ENCODE measurements around the gene RPRML.
"Not testable (repeated sequence)": the region's sequence is repeated elsewhere in the genome, so short reads cannot be mapped to it uniquely, and the experiment has no call there.

Gene RPRML

GRCh38 chr17:46976626-46977270 is 2.3 kb downstream of the RPRML start:
- DNase-seq (ENCODE audit: low spot score), result no peak

DNA sequence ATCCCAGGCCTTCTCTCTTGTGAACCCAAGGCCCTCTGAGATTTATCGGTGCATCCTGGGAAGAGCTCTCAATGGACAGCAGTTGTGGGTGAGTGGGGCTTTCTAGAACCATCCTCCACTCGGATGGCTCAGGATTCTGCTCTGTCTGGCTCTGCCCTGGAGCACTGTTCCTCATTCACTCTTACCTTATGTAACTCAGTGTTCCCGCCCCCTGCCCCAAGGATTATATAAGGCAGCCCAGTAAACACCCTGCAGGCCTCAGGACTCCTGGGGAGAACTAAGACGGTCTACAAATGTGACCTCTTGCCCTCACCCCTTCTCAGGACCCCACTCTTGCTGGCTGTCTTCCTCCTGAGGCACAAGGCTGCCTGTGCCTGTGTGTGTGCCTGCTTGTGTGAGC is 3.8 kb downstream of the RPRML start:
- no peak for DNase-seq (ENCODE audit: low spot score)

GRCh38 chr17:46974086-46974485 is 5.0 kb downstream of the RPRML start:
- no peak for DNase-seq (ENCODE audit: low spot score)

GRCh38 chr17:46972346-46972745 is 6.7 kb downstream of the RPRML start:
- no peak for DNase-seq (ENCODE audit: low spot score)

- DNase-seq (ENCODE audit: low spot score), result no peak
These were observed 7.3 kb downstream of the RPRML start for GRCh38 chr17:46971647-46972300.

DNA sequence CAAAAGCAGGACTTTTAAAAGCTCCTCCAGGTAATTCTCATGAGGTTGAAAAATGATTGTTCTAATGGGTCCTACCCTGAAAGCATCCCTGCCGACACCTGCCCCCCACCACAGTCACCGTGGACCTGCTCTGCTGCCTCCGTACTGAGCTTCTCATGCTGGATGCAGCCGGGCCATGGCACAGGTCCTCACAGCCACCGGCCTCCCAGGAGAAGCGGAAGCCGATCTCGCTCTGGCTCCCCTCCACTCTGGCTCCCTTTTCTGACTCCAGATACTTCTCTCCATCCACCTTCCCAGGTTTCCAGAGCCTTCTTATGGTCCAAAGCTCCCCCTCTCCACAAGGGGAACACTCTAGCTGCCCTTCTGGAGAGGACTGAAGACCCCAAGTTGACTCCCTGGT is 10.2 kb downstream of the RPRML start:
- DNase-seq (ENCODE audit: low spot score), result no peak

GRCh38 chr17:46968224-46968834 is 10.7 kb downstream of the RPRML start:
- no peak for DNase-seq (ENCODE audit: low spot score)

GRCh38 chr17:46964315-46965265 is 14.5 kb downstream of the RPRML start:
- peak; percentile 47 for DNase-seq (ENCODE audit: low spot score)

DNA sequence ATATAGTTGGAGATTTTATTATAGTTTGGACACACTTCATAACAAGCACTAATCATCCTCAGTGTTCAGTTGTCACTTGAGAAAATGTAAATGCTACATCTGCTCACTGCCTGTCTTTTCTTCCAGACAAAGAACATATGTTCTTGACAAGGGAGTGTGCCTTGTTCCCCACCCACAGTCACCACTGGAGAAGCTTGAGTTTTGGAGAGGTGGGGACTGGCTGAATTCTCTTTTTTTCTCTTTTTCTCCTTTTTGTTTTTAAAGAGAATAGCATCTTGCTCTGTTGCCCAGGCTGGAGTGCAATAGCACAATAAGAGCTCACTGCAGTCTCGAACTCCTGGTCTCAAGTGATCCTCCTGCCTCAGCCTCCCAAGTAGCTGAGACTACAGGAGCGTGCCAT is 15.5 kb downstream of the RPRML start:
- DNase-seq (ENCODE audit: low spot score), result no peak

- peak; percentile 53 for DNase-seq (ENCODE audit: low spot score)
These were observed 16.7 kb downstream of the RPRML start for GRCh38 chr17:46962374-46962790.

- no peak for DNase-seq (ENCODE audit: low spot score)
These were observed 18.9 kb downstream of the RPRML start for GRCh38 chr17:46960152-46960551.

DNA sequence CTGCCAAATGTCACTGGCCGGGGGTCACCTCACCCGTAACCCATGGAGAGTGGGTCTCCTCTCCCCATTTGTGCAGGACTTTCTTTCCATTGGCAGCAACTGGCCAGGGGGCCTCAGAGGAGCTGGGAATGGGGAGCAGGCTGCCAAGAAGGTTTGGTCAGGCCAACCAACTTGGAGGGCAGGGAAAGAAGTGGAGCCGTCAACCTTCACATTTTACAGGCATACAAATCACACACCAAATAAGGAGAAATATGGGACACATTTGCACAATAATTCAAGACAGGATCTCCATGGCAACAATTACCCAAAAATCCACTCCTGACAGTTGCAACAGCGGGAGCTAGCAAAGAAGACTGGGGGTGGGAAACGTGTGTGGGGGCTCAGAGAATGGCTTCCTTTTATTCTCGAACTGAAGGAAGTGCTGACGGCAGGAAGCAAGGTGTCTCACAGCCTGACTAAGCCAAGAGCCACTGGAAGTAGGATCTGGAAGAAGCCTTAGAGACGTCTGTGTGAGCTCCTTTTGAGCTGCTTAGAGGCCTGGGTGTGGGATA is 20.9 kb downstream of the RPRML start:
- DNase-seq (ENCODE audit: low spot score), result no peak

- DNase-seq (ENCODE audit: low spot score), result not testable (repeated sequence)
These were observed 25.9 kb downstream of the RPRML start for GRCh38 chr17:46953191-46953590.

DNA sequence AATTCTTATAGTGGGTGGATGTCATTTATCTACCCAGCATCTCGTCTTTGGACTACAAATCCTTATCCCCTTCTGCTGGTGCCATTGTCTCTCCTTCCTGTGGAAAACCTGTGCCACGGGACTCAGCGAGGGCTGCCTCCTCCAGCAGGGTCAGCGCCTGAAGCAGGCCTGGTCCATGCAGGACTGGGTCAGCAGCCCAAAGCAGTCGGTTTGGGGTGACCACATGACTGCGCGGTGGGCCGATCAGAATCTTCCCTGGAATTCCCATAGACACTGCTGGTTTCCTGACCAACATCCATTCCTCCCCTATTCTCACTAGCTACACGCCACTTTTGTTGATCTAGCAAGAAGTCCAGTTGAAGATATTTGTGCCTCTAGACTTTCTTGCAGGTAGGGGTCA is 26.9 kb downstream of the RPRML start:
- no peak for DNase-seq (ENCODE audit: low spot score)

DNA sequence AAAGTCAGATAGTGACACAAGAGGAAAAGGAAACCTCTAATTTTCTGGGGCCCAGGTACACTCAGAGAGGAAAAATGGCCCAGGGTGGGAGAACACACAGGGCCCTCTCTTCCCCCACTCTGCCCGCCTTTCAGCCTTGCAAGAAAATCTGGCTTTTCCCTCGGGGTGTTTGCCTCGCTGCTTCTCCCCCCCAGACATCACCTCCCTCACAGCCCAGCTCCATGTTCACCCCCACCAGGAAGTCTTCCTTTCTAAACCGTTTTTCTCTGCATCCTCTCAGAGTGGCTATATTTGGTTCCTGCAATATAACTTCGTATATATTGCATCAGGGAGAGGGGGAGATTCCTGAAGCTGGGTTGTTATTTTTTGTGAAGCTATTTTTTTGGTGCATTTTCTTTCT is 27.3 kb downstream of the RPRML start:
- no peak for DNase-seq (ENCODE audit: low spot score)

DNA sequence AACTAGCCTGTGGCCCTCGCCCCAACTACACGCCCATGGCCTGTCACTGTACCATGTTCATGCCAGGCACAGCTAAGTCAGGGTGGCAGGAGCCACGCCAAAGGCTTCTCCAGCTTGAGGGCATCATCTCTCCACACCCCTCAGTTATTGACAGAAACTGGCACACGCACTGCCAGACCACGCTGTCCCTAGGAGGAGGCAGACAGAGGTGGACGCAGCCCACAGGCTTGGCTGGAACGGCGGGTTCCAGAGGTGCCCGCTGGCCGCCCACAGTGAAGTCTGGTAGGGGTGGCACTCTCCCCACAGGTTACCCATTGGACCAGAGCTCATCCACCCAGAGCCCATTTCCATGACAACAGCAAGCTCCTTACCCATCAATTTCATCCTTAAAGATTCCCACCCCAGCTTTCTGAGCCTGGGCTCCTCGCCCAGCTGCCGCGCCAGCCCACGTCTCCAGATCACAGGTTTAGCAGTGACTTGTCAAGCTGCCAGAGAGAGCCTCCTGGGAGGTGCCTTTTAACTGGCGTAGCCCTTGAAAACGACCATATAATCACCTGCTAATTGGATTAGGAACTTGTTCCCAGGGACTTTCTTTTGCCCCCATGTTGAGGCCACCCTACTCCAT is 27.9 kb downstream of the RPRML start:
- no peak for DNase-seq (ENCODE audit: low spot score)

DNA sequence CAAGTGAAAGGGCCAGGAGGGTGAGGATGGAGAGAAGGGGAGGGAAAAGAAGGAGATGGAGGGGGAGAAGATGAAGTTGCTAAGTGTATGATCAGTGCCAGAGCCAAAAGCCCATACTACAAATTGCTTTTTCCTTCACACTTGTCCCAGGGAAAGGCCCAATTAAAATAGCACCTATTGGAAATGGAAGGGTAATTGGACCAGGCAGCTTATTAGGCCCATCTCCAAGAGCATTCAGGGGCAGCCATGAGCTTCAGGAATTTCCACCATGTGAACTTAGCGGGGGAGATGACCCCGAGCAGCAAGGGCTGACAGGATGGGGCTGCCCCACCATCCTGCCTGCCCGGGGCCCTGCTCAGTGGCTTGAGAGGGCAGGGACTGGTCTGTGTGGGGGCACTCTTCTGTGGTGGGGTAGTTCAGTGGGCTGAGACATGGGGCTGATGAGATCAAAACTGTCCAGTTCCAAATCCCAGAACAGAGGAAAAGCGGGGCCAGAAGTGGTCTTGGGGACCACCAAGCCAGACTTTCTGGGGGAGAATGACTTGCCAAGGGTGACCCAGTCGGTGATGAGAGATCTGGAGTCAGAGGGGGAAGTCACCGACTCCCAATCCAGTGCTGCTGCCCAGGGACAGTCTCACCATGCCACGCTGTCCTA is 28.6 kb downstream of the RPRML start:
- DNase-seq (ENCODE audit: low spot score), result no peak

GRCh38 chr17:46949291-46950174 is 29.5 kb downstream of the RPRML start:
- no peak for DNase-seq (ENCODE audit: low spot score)

DNA sequence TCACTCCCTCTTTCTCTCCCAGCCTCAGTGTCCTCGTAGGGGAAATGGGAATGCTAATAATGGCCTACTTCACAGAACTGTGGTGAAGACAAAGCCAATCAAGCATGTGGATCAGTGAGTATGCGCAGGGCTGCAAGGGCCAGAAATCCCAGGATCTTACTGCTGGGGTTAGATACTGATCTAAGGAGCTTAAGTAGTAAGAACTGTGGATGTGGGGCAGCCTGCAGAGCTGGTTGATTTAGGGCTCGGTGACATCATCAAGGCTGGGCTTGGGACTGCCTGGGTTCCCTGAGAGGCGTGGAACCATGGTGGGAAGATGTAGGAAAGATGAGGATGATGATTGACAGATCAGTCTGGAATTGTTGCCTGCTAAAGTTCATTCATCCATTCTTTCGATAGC is 30.5 kb downstream of the RPRML start:
- no peak for DNase-seq (ENCODE audit: low spot score)

DNA sequence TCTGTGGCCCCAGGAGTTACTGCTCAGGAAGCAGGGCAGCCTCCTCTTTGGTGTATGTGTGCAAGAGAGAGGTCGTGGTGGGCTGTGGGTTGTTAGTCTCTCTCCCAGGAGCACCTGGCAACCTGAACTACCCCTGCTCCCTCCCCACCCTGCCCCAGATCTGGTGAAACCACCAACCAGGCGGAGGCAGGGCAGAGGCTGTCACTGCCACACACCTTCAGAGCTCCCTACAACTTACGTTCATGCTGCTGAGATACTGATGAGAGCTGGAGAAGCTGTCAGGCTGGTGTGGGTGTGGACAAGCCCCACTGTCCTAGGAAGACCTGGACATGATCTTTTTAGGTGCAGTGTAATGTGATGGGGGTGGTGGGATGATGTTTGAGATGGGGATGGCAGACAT is 31.8 kb downstream of the RPRML start:
- no peak for DNase-seq (ENCODE audit: low spot score)

Measured in AG08396 (cell line).